K562 (cell line): ENCODE measurements around the gene CCDC17. TPM values are rescaled to one million over a fixed set of nuclear protein-coding genes. Genes with fewer than 3 reads are reported as not detected.

Experiments used
- BACH1 ChIP-seq: fragments of 200-800 bp; sonication (Bioruptor generic); IDR thresholded peaks from 2 replicates; pipeline ENCODE4 v1.6.1; 2016; ENCODE audit warnings: missing genetic modification characterization, missing compliant biosample characterization
- DNMT1 ChIP-seq: fragments of 450-650 bp; IDR thresholded peaks from 2 replicates; pipeline ENCODE4 v1.6.1; 2016; ENCODE audit warnings: antibody characterized with exemption, mild to moderate bottlenecking
- DPF2 ChIP-seq: fragments of 450-650 bp; IDR thresholded peaks from 2 replicates; pipeline ENCODE4 v1.6.1; 2016
- FOS ChIP-seq: IDR thresholded peaks from 3 replicates; pipeline ENCODE4 v1.6.1; 2011; ENCODE audit not compliant: insufficient read length; ENCODE audit errors: extremely low read depth
- NFYB ChIP-seq: IDR thresholded peaks from 2 replicates; pipeline ENCODE4 v1.6.1; 2011; ENCODE audit warnings: mild to moderate bottlenecking, moderate library complexity; ENCODE audit not compliant: insufficient read length; ENCODE audit errors: extremely low read depth
- PHB ChIP-seq: fragments of 250-450 bp; sonication (Bioruptor Pico); IDR thresholded peaks from 2 replicates; pipeline ENCODE4 v1.5.0; 2021
- POLR2G ChIP-seq: fragments of 200-400 bp; formaldehyde crosslinking; IDR thresholded peaks from 2 replicates; pipeline ENCODE4 v1.6.1; 2017; ENCODE audit warnings: low read depth, mild to moderate bottlenecking, antibody characterized with exemption, low read length, moderate library complexity
- POU5F1 ChIP-seq: fragments of 150-350 bp; IDR thresholded peaks from 2 replicates; pipeline ENCODE4 v1.6.1; 2014; ENCODE audit warnings: borderline replicate concordance, low read length, low read depth, mild to moderate bottlenecking; ENCODE audit not compliant: partially characterized antibody
- SP1 ChIP-seq: sonication (generic); formaldehyde crosslinking; IDR thresholded peaks from 2 replicates; pipeline ENCODE4 v1.8.1; 2022; ENCODE audit warnings: mild to moderate bottlenecking, missing genetic modification reagents
- SRSF3 ChIP-seq: fragments of 200-400 bp; formaldehyde crosslinking; IDR thresholded peaks from 2 replicates; pipeline ENCODE4 v1.6.1; 2016; ENCODE audit warnings: mild to moderate bottlenecking, low read length, moderate library complexity; ENCODE audit not compliant: insufficient read depth
- TEAD1 ChIP-seq, 2 experiments: fragments of 450-650 bp in 1 of 2; sonication (generic) in 1 of 2; formaldehyde crosslinking; IDR thresholded peaks; 2 replicates each; pipeline versions ENCODE4 v1.4.0 to v1.8.0; 2020 to 2022; ENCODE audit warnings: mild to moderate bottlenecking in 2 of 2, missing genetic modification reagents in 1 of 2
- ZNF175 ChIP-seq: fragments of 200-800 bp; sonication (Bioruptor generic); IDR thresholded peaks from 2 replicates; pipeline ENCODE4 v1.6.1; 2016; ENCODE audit warnings: low read depth, mild to moderate bottlenecking, missing genetic modification characterization, missing compliant biosample characterization
- polyA plus RNA-seq, 8 experiments: library from polyadenylated mRNA; depleted of rRNA in 4 of 8; stranded (reverse) in 5 of 8; unstranded in 3 of 8; fragments of >200 nt; fragmentation: Nextera tagmentation in 2 of 8; fragmentation: Illumina TruSeq in 1 of 8; extraction: Ambion mirVana in 2 of 8; extraction: Trizol in 1 of 8; gene quantifications; 2 replicates each; pipeline versions ENCODE4 v1.2.1 to v1.2.3, GENCODE V29; 2011 to 2014; ENCODE audit warnings: inconsistent platforms in 1 of 8, missing spikeins in 1 of 8
- total RNA-seq, 7 experiments: library from RNA; depleted of rRNA in 6 of 7; stranded (reverse); fragments of >200 nt in 6 of 7; fragmentation: Illumina TruSeq in 2 of 7; extraction: Trizol in 2 of 7; gene quantifications; 2 replicates each; pipeline versions ENCODE4 v1.2.1 to v1.2.3, GENCODE V29; 2011 to 2021; ENCODE audit warnings: low replicate concordance in 1 of 7
- TF ChIP-seq, protein P1 (sequence below): sonication (generic); formaldehyde crosslinking; IDR thresholded peaks from 2 replicates; pipeline ENCODE4 v1.8.0; 2022; ENCODE audit warnings: mild to moderate bottlenecking, missing genetic modification reagents
- TF ChIP-seq, protein P2 (sequence below): fragments of 250-450 bp; sonication (Bioruptor Pico); IDR thresholded peaks from 2 replicates; pipeline ENCODE4 v1.5.0; 2021; ENCODE audit warnings: mild to moderate bottlenecking, moderate library complexity
- TF ChIP-seq, protein P3 (sequence below): fragments of 200-800 bp; sonication (Bioruptor generic); IDR thresholded peaks from 2 replicates; pipeline ENCODE4 v1.6.1; 2017; ENCODE audit warnings: missing genetic modification characterization, missing compliant biosample characterization
- TF ChIP-seq, protein P4 (sequence below): fragments of 250-450 bp; sonication (Bioruptor Pico); IDR thresholded peaks from 2 replicates; pipeline ENCODE4 v1.4.0; 2020
- TF ChIP-seq, protein P5 (sequence below): sonication (generic); formaldehyde crosslinking; IDR thresholded peaks from 2 replicates; pipeline ENCODE4 v1.8.0; 2022; ENCODE audit warnings: mild to moderate bottlenecking, low read depth, missing genetic modification reagents

The CCDC17 gene
- total and polyA plus RNA-seq, 9 of the 15 experiments (the other 6 are each of a cell fraction or from before 2014, with no cell fraction given) = 0.20 to 2.4 (median 0.85) TPM

DNA sequence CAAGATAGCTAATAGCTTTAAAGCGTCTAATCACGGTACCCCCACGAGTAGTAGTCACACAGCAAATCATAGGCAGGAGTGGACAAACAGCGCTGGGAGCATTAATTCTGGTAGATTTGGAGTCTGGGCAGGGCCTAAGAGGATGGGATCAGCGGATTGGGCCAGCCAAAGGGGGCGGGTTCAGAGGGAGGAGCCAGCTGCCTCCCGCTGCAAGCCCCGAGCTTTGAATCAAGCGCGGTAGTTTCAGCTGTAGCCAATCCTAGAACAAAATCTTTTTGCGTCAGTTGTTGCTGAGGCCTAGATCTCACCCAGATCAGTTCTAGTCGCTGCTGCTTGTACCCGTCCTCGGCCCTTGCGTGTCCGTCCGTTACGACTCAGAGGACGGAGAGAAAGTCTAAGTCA lies 40.6 kb downstream of the CCDC17 start (continued):
- peak; percentile 72 for TF ChIP-seq NFYB
- TF ChIP-seq DPF2 = no peak
- TF ChIP-seq, protein P1, sequence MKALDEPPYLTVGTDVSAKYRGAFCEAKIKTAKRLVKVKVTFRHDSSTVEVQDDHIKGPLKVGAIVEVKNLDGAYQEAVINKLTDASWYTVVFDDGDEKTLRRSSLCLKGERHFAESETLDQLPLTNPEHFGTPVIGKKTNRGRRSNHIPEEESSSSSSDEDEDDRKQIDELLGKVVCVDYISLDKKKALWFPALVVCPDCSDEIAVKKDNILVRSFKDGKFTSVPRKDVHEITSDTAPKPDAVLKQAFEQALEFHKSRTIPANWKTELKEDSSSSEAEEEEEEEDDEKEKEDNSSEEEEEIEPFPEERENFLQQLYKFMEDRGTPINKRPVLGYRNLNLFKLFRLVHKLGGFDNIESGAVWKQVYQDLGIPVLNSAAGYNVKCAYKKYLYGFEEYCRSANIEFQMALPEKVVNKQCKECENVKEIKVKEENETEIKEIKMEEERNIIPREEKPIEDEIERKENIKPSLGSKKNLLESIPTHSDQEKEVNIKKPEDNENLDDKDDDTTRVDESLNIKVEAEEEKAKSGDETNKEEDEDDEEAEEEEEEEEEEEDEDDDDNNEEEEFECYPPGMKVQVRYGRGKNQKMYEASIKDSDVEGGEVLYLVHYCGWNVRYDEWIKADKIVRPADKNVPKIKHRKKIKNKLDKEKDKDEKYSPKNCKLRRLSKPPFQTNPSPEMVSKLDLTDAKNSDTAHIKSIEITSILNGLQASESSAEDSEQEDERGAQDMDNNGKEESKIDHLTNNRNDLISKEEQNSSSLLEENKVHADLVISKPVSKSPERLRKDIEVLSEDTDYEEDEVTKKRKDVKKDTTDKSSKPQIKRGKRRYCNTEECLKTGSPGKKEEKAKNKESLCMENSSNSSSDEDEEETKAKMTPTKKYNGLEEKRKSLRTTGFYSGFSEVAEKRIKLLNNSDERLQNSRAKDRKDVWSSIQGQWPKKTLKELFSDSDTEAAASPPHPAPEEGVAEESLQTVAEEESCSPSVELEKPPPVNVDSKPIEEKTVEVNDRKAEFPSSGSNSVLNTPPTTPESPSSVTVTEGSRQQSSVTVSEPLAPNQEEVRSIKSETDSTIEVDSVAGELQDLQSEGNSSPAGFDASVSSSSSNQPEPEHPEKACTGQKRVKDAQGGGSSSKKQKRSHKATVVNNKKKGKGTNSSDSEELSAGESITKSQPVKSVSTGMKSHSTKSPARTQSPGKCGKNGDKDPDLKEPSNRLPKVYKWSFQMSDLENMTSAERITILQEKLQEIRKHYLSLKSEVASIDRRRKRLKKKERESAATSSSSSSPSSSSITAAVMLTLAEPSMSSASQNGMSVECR (CRISPR knock-in tag) = no peak
- TF ChIP-seq, protein P2, sequence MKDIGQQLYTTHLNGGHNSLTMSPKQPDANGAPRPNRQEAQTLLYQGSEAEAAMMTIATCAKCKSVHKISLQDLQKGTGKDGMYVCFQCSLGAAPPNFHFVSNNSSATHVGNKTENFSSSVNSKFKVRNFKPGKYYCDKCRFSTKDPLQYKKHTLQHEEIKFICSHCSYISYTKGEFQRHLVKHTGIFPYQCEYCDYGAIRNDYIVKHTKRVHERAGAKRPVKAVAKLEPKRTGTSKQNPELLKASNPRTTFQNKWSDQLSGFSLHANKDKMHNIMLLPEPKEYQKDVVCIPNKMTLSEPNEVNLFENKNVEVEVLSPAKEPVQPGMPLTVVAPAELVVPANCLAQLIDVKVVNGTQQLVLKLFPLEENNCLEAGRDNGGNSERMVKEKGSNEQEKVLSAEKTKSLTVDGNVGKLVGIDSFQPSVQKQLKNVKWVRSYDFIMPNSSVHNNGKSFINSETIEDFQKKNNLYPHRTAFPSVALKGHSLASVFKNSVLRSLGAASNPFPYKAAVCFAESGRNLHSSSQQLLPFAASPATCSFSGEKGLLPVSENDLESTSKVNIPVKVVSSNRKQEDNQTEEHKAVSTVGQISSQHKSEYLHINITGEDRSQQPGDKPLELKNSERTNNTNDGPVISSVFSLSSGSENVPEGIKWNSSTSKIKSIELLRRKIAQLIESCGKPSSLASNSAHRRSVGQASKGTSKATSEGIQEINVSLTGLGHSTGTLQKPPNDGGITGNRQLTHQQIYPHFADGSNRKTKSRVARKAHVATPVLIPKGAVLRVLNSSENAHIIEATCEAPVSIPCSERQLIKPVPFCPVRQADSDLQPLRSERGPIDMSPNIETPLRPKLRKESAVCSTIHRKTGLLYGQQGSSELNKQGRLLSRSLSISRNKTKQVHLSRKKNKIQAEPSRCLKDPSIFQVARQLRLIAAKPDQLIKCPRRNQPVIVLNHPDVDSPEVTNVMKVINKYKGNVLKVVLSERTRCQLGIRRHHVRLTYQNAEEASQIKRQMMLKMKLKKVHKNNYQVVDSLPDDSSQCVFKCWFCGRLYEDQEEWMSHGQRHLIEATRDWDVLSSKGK = no peak
- no peak for TF ChIP-seq PHB (CRISPR knock-in tag)
- TF ChIP-seq, protein P3, sequence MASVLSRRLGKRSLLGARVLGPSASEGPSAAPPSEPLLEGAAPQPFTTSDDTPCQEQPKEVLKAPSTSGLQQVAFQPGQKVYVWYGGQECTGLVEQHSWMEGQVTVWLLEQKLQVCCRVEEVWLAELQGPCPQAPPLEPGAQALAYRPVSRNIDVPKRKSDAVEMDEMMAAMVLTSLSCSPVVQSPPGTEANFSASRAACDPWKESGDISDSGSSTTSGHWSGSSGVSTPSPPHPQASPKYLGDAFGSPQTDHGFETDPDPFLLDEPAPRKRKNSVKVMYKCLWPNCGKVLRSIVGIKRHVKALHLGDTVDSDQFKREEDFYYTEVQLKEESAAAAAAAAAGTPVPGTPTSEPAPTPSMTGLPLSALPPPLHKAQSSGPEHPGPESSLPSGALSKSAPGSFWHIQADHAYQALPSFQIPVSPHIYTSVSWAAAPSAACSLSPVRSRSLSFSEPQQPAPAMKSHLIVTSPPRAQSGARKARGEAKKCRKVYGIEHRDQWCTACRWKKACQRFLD (CRISPR knock-in tag) = no peak
- TF ChIP-seq, protein P4, sequence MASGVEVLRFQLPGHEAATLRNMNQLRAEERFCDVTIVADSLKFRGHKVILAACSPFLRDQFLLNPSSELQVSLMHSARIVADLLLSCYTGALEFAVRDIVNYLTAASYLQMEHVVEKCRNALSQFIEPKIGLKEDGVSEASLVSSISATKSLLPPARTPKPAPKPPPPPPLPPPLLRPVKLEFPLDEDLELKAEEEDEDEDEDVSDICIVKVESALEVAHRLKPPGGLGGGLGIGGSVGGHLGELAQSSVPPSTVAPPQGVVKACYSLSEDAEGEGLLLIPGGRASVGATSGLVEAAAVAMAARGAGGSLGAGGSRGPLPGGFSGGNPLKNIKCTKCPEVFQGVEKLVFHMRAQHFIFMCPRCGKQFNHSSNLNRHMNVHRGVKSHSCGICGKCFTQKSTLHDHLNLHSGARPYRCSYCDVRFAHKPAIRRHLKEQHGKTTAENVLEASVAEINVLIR (CRISPR knock-in tag) = peak; percentile 84
- TF ChIP-seq SRSF3 = no peak
- TF ChIP-seq DNMT1 = no peak
- TF ChIP-seq FOS = peak; percentile 67
- no peak for TF ChIP-seq POU5F1
- no peak for TF ChIP-seq BACH1 (tag)
- peak; percentile 17 for TF ChIP-seq SP1
- TF ChIP-seq ZNF175 (CRISPR knock-in tag) = no peak
- TF ChIP-seq TEAD1 (CRISPR knock-in tag; IDR thresholded peaks at IDR 0.05) = no peak
- TF ChIP-seq, protein P5, sequence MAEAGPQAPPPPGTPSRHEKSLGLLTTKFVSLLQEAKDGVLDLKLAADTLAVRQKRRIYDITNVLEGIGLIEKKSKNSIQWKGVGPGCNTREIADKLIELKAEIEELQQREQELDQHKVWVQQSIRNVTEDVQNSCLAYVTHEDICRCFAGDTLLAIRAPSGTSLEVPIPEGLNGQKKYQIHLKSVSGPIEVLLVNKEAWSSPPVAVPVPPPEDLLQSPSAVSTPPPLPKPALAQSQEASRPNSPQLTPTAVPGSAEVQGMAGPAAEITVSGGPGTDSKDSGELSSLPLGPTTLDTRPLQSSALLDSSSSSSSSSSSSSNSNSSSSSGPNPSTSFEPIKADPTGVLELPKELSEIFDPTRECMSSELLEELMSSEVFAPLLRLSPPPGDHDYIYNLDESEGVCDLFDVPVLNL (CRISPR knock-in tag) = peak; percentile 90
- TF ChIP-seq POLR2G = no peak
